HG03066 (cell line): ENCODE measurements around the gene DDX23.
A peak's percentile ranks its signal among the peaks of the same experiment; 100 is the strongest.
"Not testable (repeated sequence)": the region's sequence is repeated elsewhere in the genome, so short reads cannot be mapped to it uniquely, and the experiment has no call there.

Experiments used
- ATAC-seq: cut with Tn5 transposase; IDR thresholded peaks from one replicate; pipeline ENCODE4 v1.9.1; 2021; ENCODE audit warnings: low read depth; ENCODE audit not compliant: unreplicated experiment

DDX23 gene

GRCh38 chr12:48851883-48852733, at the start of gene DDX23:
Gene DDX23, minus strand, starts transcription at chr12:48852163. Its CDS starts 6,381 bp downstream, at chr12:48845782.
- ATAC-seq: peak; percentile 94

- no peak for ATAC-seq
Observed at GRCh38 chr12:48901278-48901677, 49.3 kb upstream of the DDX23 start.

- no peak for ATAC-seq
Observed at GRCh38 chr12:48899651-48900050, 47.7 kb upstream of the DDX23 start.

- no peak for ATAC-seq
Observed at GRCh38 chr12:48894271-48894670, 42.3 kb upstream of the DDX23 start.

GRCh38 chr12:48890657-48891418, 38.9 kb upstream of the DDX23 start:
- no peak for ATAC-seq

GRCh38 chr12:48889679-48890078, 37.7 kb upstream of the DDX23 start:
- no peak for ATAC-seq

GRCh38 chr12:48883305-48884161, 31.6 kb upstream of the DDX23 start:
- no peak for ATAC-seq

- no peak for ATAC-seq
Observed at GRCh38 chr12:48882972-48883304, 31.0 kb upstream of the DDX23 start.

GRCh38 chr12:48882315-48882687, 30.3 kb upstream of the DDX23 start:
- no peak for ATAC-seq

GRCh38 chr12:48881686-48882314, 29.8 kb upstream of the DDX23 start:
- ATAC-seq: no peak

- ATAC-seq: no peak
Observed at GRCh38 chr12:48880647-48881046, 28.7 kb upstream of the DDX23 start.

GRCh38 chr12:48878548-48878947, 26.6 kb upstream of the DDX23 start:
- no peak for ATAC-seq

- no peak for ATAC-seq
Observed at GRCh38 chr12:48875944-48876515, 24.1 kb upstream of the DDX23 start.

GRCh38 chr12:48873534-48873933, 21.6 kb upstream of the DDX23 start:
- not testable (repeated sequence) for ATAC-seq

- ATAC-seq: no peak
Observed at GRCh38 chr12:48873096-48873495, 21.1 kb upstream of the DDX23 start.

GRCh38 chr12:48869191-48869590, 17.2 kb upstream of the DDX23 start:
- ATAC-seq: no peak

GRCh38 chr12:48868451-48868850, 16.5 kb upstream of the DDX23 start:
- no peak for ATAC-seq

GRCh38 chr12:48866052-48866711, 14.2 kb upstream of the DDX23 start:
- no peak for ATAC-seq

GRCh38 chr12:48865281-48866051, 13.5 kb upstream of the DDX23 start, which contains the start of gene RND1:
Gene RND1, minus strand, starts transcription at chr12:48865870. Its CDS starts 103 bp downstream, at chr12:48865767.
- peak; percentile 90 for ATAC-seq
